HFF-Myc (cell line): Measurements from ENCODE around the gene CCNY.

Source experiments
- DNase-seq: peaks from one replicate; pipeline ENCODE4 v3.0.0-alpha.2; 2011; ENCODE audit warnings: low read depth; ENCODE audit errors: extremely low read depth
- H3K4me3 ChIP-seq: replicated peaks from 2 replicates; pipeline ENCODE4 v1.5.1; 2011; ENCODE audit warnings: low read depth, mild to moderate bottlenecking, control low read depth, low read length
- TF ChIP-seq, protein P1 (sequence below): IDR thresholded peaks from 2 replicates; pipeline ENCODE4 v1.5.1; 2012; ENCODE audit warnings: mild to moderate bottlenecking, low read depth, low read length, control low read depth; ENCODE audit errors: missing control alignments

Gene CCNY

GRCh38 chr10:35392482-35393228, 56.3 kb downstream of the CCNY start:
- no peak overlapping the region for H3K4me3 ChIP-seq
- TF ChIP-seq, protein P1, sequence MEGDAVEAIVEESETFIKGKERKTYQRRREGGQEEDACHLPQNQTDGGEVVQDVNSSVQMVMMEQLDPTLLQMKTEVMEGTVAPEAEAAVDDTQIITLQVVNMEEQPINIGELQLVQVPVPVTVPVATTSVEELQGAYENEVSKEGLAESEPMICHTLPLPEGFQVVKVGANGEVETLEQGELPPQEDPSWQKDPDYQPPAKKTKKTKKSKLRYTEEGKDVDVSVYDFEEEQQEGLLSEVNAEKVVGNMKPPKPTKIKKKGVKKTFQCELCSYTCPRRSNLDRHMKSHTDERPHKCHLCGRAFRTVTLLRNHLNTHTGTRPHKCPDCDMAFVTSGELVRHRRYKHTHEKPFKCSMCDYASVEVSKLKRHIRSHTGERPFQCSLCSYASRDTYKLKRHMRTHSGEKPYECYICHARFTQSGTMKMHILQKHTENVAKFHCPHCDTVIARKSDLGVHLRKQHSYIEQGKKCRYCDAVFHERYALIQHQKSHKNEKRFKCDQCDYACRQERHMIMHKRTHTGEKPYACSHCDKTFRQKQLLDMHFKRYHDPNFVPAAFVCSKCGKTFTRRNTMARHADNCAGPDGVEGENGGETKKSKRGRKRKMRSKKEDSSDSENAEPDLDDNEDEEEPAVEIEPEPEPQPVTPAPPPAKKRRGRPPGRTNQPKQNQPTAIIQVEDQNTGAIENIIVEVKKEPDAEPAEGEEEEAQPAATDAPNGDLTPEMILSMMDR, result no peak
- DNase-seq, result no peak

- H3K4me3 ChIP-seq, result no peak overlapping the region
- no peak for DNase-seq
- TF ChIP-seq, protein P1, result no peak
These were observed 58.1 kb downstream of the CCNY start for GRCh38 chr10:35394411-35394851.

DNA sequence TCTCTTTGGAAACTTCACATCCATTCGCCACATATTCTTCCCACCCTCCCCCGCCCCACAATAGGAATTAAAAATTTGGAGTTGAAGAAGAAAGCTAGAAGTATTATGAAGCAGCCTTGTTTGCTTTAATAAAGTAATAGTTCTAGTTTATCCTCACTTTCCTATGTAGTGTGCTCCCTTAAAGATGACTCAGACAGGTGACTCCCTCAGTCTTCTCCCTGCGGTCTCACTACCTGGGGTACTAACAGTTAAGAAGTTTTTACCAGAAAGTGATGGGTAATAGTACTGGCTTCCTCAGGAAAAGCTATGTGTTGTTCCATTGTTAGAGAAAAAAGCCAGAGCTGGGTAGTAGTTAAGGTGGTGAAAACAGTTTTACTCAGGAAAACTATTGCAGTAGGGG, 58.6 kb downstream of the CCNY start:
- H3K4me3 ChIP-seq, result no peak overlapping the region
- TF ChIP-seq, protein P1, result no peak

GRCh38 chr10:35396560-35397434, 60.5 kb downstream of the CCNY start:
- TF ChIP-seq, protein P1, result no peak
- no peak overlapping the region for H3K4me3 ChIP-seq
- DNase-seq, result no peak

More for the DNA sequence above, 58.6 kb downstream of the CCNY start:
- no peak for DNase-seq

- no peak for DNase-seq
- TF ChIP-seq, protein P1, result no peak
- no peak overlapping the region for H3K4me3 ChIP-seq
These were observed 61.6 kb downstream of the CCNY start for GRCh38 chr10:35397953-35398352.

DNA sequence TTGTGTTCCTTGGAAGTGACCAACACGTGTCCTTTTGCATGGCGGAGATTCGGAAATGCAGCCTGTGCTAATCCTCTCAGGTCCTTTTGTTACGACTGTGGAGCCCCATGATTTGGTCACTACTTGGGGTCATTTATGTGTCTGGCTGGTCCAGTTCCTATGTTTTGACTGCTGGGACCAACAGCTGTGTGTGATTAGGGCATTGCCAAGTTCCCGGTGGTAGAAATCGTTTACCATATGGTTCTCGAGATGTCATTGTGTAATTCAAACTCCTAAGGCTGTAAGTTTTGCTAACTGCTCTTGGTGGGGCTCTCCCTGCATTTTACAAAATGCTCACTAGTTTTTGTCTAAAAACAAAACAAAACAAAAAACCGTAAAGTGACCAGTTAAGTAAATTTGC, 62.0 kb downstream of the CCNY start:
- no peak for DNase-seq
- no peak overlapping the region for H3K4me3 ChIP-seq
- TF ChIP-seq, protein P1, result no peak
